HL-60 (cell line): ENCODE results near the gene C22orf23.

ENCODE experiments used
- DNase-seq, 2 experiments: peaks; one replicate each; pipeline ENCODE4 v3.0.0-alpha.2; 2010 to 2020; ENCODE audit warnings: low read depth in 1 of 2, low spot score in 1 of 2
- H3K27ac ChIP-seq: fragments of 250-450 bp; sonication (Bioruptor Pico); replicated peaks from 2 replicates; pipeline ENCODE4 v1.5.1; 2020; ENCODE audit warnings: mild to moderate bottlenecking, moderate library complexity
- H3K27me3 ChIP-seq: fragments of 250-450 bp; sonication (Bioruptor Pico); 2 replicates; pipeline ENCODE4 v1.5.1; 2021; ENCODE audit warnings: mild to moderate bottlenecking, moderate library complexity; ENCODE audit not compliant: insufficient read depth, poor library complexity, severe bottlenecking
- H3K4me3 ChIP-seq: replicated peaks from 2 replicates; pipeline ENCODE4 v1.5.1; 2011; ENCODE audit warnings: mild to moderate bottlenecking, control low read depth, low read length; ENCODE audit not compliant: insufficient read depth
- CTCF ChIP-seq: IDR thresholded peaks from one replicate; pipeline ENCODE4 v1.5.1; 2011; ENCODE audit warnings: low read length, control low read depth, inconsistent platforms; ENCODE audit not compliant: insufficient read depth
- GABPA ChIP-seq: IDR thresholded peaks from 2 replicates; pipeline ENCODE4 v1.6.1; 2012; ENCODE audit warnings: low read depth
- POLR2AphosphoS5 ChIP-seq: IDR thresholded peaks from 2 replicates; pipeline ENCODE4 v1.6.1; 2012; ENCODE audit warnings: low read depth
- SPI1 ChIP-seq: IDR thresholded peaks from 2 replicates; pipeline ENCODE4 v1.6.1; 2012; ENCODE audit warnings: low read depth, mild to moderate bottlenecking, borderline replicate concordance
- TF ChIP-seq, protein P1 (sequence below): IDR thresholded peaks from 2 replicates; pipeline ENCODE4 v1.6.1; 2012; ENCODE audit warnings: low read depth; ENCODE audit not compliant: insufficient replicate concordance

C22orf23 gene

GRCh38 chr22:37967637-37968451, 14.4 kb upstream of the C22orf23 start:
- DNase-seq = no peak

DNA sequence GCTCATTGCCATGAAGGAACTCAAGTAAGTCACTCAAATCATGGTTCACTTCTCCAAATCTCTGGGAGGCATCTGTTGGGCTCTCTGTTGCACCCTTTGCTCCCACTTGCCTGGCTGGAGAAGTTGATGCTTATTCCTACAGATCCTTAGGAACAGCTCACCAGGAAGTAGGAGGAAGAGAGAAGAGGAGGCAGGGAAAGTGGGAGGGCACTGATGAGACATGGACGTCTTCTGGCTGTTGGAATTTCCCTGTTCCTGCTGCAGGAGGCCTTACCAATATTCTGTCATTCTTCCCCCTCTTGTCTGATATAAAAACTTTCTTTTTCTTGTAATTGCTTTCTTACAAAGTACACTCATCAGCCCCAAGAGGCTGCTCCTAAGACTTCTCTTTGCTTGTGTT, 13.7 kb upstream of the C22orf23 start:
- no peaks in the 10 kb centered on the region for H3K27me3 ChIP-seq
- DNase-seq = no peak

More at GRCh38 chr22:37967637-37968451, 14.4 kb upstream of the C22orf23 start:
- Histone ChIP-seq H3K27me3 (no peaks in the 10 kb centered on the region), H3K4me3 (no peak overlapping the region), H3K27ac (no peak overlapping the region)
- TF ChIP-seq SPI1 (no peak), POLR2AphosphoS5 (no peak), CTCF (no peak), GABPA (no peak)
- TF ChIP-seq, protein P1, sequence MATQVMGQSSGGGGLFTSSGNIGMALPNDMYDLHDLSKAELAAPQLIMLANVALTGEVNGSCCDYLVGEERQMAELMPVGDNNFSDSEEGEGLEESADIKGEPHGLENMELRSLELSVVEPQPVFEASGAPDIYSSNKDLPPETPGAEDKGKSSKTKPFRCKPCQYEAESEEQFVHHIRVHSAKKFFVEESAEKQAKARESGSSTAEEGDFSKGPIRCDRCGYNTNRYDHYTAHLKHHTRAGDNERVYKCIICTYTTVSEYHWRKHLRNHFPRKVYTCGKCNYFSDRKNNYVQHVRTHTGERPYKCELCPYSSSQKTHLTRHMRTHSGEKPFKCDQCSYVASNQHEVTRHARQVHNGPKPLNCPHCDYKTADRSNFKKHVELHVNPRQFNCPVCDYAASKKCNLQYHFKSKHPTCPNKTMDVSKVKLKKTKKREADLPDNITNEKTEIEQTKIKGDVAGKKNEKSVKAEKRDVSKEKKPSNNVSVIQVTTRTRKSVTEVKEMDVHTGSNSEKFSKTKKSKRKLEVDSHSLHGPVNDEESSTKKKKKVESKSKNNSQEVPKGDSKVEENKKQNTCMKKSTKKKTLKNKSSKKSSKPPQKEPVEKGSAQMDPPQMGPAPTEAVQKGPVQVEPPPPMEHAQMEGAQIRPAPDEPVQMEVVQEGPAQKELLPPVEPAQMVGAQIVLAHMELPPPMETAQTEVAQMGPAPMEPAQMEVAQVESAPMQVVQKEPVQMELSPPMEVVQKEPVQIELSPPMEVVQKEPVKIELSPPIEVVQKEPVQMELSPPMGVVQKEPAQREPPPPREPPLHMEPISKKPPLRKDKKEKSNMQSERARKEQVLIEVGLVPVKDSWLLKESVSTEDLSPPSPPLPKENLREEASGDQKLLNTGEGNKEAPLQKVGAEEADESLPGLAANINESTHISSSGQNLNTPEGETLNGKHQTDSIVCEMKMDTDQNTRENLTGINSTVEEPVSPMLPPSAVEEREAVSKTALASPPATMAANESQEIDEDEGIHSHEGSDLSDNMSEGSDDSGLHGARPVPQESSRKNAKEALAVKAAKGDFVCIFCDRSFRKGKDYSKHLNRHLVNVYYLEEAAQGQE = no peak

More for the DNA sequence above, 13.7 kb upstream of the C22orf23 start:
- no peak overlapping the region for H3K27ac ChIP-seq
- no peak for TF ChIP-seq GABPA
- TF ChIP-seq POLR2AphosphoS5 = no peak
- no peak for TF ChIP-seq CTCF
- TF ChIP-seq, protein P1 = no peak
- no peak for TF ChIP-seq SPI1
- H3K4me3 ChIP-seq = no peak overlapping the region
